Parathyroid adenoma (tissue), 2 donors: Measurements from ENCODE around the gene FAM20A.
A peak's percentile ranks its signal among the peaks of the same experiment; 100 is the strongest.

Source experiments
- H2AFZ ChIP-seq: fragments of 300-600 bp; sonication (generic); one replicate; pipeline ENCODE4 v1.7.0; 2017; ENCODE audit warnings: antibody characterized with exemption, mild to moderate bottlenecking
- H3K27ac ChIP-seq: fragments of 300-600 bp; sonication (generic); one replicate; pipeline ENCODE4 v1.7.0; 2017
- H3K27me3 ChIP-seq: fragments of 300-600 bp; sonication (generic); one replicate; pipeline ENCODE4 v1.7.0; 2017; ENCODE audit warnings: low read length; ENCODE audit not compliant: control insufficient read depth, insufficient read depth
- H3K36me3 ChIP-seq: fragments of 300-600 bp; sonication (generic); one replicate; pipeline ENCODE4 v1.7.0; 2017; ENCODE audit warnings: low read length; ENCODE audit not compliant: control insufficient read depth, insufficient read depth
- H3K4me1 ChIP-seq: fragments of 300-600 bp; sonication (generic); one replicate; pipeline ENCODE4 v1.7.0; 2017; ENCODE audit warnings: control low read depth
- H3K4me2 ChIP-seq: fragments of 300-600 bp; sonication (generic); one replicate; pipeline ENCODE4 v1.7.0; 2017; ENCODE audit warnings: low read length
- H3K4me3 ChIP-seq: fragments of 300-600 bp; sonication (generic); one replicate; pipeline ENCODE4 v1.7.0; 2017; ENCODE audit warnings: low read depth, low read length
- H3K79me2 ChIP-seq: fragments of 300-600 bp; sonication (generic); one replicate; pipeline ENCODE4 v1.7.0; 2017; ENCODE audit warnings: control low read depth
- H3K9ac ChIP-seq: fragments of 300-600 bp; sonication (generic); one replicate; pipeline ENCODE4 v1.7.0; 2017; ENCODE audit warnings: mild to moderate bottlenecking
- H3K9me3 ChIP-seq: fragments of 300-600 bp; sonication (generic); one replicate; pipeline ENCODE4 v1.7.0; 2017; ENCODE audit warnings: low read length; ENCODE audit not compliant: control insufficient read depth
- CTCF ChIP-seq: fragments of 300-600 bp; sonication (generic); IDR thresholded peaks from one replicate; pipeline ENCODE4 v1.7.0; 2017; ENCODE audit warnings: antibody characterized with exemption, mild to moderate bottlenecking
- donor health status: primary hyperparathyroidism.

The FAM20A gene

GRCh38 chr17:68592682-68593641 lies 8.2 kb downstream of the FAM20A start:
- H3K36me3 ChIP-seq: no peaks in the 10 kb centered on the region
- H3K9ac ChIP-seq: no peak overlapping the region
- H2AFZ ChIP-seq: no peak overlapping the region
- H3K9me3 ChIP-seq: no peaks in the 10 kb centered on the region
- H3K27ac ChIP-seq: no peak overlapping the region
- H3K79me2 ChIP-seq: no peaks in the 10 kb centered on the region
- no peak overlapping the region for H3K4me2 ChIP-seq
- no peak for TF ChIP-seq CTCF
- no peak overlapping the region for H3K4me3 ChIP-seq
- H3K4me1 ChIP-seq: no peaks in the 10 kb centered on the region
- H3K27me3 ChIP-seq: no peaks in the 10 kb centered on the region

- no peaks in the 10 kb centered on the region for H3K9me3 ChIP-seq
- peak overlapping the region; percentile 65 for H2AFZ ChIP-seq
- no peak overlapping the region for H3K4me3 ChIP-seq
- no peak overlapping the region for H3K9ac ChIP-seq
- no peaks in the 10 kb centered on the region for H3K4me1 ChIP-seq
- no peaks in the 10 kb centered on the region for H3K36me3 ChIP-seq
- H3K4me2 ChIP-seq: no peak overlapping the region
- H3K27ac ChIP-seq: no peak overlapping the region
- no peaks in the 10 kb centered on the region for H3K79me2 ChIP-seq
- no peak for TF ChIP-seq CTCF
- H3K27me3 ChIP-seq: no peaks in the 10 kb centered on the region
These were observed 9.2 kb downstream of the FAM20A start for GRCh38 chr17:68592009-68592408.

- Histone ChIP-seq H3K4me2 (no peak overlapping the region), H3K4me3 (no peak overlapping the region), H3K27me3 (no peaks in the 10 kb centered on the region), H3K9me3 (no peaks in the 10 kb centered on the region), H3K9ac (no peak overlapping the region), H2AFZ (peak overlapping the region; percentile 65), H3K27ac (no peak overlapping the region), H3K36me3 (no peaks in the 10 kb centered on the region), H3K79me2 (no peaks in the 10 kb centered on the region), H3K4me1 (no peaks in the 10 kb centered on the region)
- no peak for TF ChIP-seq CTCF
These were observed 9.6 kb downstream of the FAM20A start for GRCh38 chr17:68591583-68591982.

- Histone ChIP-seq H3K4me1 (no peaks in the 10 kb centered on the region), H3K79me2 (no peaks in the 10 kb centered on the region), H2AFZ (no peak overlapping the region), H3K9ac (no peak overlapping the region), H3K27me3 (no peaks in the 10 kb centered on the region), H3K36me3 (no peaks in the 10 kb centered on the region), H3K27ac (no peak overlapping the region), H3K4me3 (no peak overlapping the region), H3K9me3 (no peaks in the 10 kb centered on the region), H3K4me2 (no peak overlapping the region)
- no peak for TF ChIP-seq CTCF
These were observed 12.1 kb downstream of the FAM20A start for GRCh38 chr17:68589086-68589485.

DNA sequence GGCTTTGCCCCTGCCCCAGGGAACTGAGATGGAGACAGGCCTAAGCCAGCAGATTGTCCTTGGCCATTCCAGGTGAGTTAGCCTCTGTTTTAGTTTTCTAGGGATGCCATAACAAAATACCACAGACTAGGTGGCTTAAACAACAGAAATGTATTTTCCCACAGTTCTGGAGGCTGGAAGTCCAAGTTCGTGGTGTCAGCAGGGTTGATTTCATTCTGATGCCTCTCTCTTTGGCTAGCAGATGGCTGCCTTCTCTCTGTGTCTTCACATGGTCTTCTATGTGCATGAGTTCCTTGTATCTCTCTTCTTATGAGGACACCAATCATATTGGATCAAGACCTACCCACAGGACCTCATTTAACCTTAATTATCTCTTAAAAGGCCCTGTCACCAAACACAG lies 12.8 kb downstream of the FAM20A start:
- TF ChIP-seq CTCF: no peak
- H3K9me3 ChIP-seq: no peaks in the 10 kb centered on the region
- H3K36me3 ChIP-seq: no peaks in the 10 kb centered on the region
- H3K4me1 ChIP-seq: no peaks in the 10 kb centered on the region
- no peak overlapping the region for H3K4me2 ChIP-seq
- H3K9ac ChIP-seq: no peak overlapping the region
- H2AFZ ChIP-seq: no peak overlapping the region
- H3K27me3 ChIP-seq: no peaks in the 10 kb centered on the region
- H3K27ac ChIP-seq: no peak overlapping the region
- H3K4me3 ChIP-seq: no peak overlapping the region
- no peaks in the 10 kb centered on the region for H3K79me2 ChIP-seq
